ENCODE data around the gene CORO2A.
"Not testable (repeated sequence)": the region's sequence is repeated elsewhere in the genome, so short reads cannot be mapped to it uniquely, and the experiment has no call there.

Gene CORO2A

DNA sequence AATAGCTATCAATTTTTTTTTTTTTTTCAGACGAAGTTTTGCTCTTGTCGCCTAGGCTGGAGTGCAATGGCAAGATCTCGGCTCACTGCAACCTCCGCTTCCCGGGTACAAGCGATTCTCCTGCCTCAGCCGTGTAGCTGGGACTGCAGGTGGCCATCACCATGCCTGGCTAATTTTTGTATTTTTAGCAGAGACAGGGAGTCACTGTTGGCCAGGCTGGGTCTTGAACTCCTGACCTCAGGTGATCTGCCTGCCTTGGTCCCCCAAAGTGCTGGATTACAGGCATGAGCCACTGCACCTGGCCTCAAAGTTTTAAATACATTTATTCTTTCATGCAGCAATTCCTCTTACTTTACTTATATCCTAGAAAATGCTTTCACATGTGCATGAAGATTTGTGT, 91.0 kb downstream of the CORO2A start:
- DNase-seq = no peak

DNA sequence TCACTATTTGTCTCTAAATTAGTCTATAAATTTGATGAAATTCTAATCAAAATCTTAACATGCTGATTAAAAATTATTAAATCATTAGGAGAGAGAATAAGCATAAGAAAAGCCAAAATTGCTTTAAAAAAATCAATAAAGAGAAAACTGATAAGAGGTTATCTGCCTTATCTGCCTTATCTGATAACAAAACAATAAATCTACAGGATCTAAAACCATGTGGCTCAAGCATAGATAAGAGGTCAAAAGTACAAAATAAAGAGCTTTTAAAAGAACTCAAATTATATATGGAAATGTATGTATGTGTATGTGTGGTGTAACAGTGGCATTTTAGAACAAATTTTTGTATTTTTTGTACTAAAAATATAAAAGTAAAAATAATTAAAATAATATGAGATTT, 92.0 kb downstream of the CORO2A start:
- DNase-seq = no peak

DNA sequence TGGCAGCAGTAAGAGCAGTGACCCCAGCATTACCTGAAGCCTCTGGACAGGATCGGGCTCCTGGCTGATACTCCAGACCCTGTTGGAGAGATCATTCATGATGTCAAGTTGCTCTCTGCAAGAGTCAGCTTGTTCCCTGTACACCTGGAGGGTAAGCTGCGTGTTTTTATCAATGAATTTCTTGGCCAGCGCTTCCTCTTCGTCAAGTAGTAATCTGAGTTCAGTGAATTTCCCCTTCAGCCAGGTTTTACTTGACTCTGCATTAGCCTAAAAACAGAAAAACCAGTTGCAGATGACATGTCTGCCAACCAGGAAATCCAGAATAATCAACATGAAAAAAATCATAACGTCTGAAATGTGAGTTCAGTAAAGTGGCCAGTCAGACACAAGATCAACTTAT, 92.5 kb downstream of the CORO2A start:
- no peak for DNase-seq

DNA sequence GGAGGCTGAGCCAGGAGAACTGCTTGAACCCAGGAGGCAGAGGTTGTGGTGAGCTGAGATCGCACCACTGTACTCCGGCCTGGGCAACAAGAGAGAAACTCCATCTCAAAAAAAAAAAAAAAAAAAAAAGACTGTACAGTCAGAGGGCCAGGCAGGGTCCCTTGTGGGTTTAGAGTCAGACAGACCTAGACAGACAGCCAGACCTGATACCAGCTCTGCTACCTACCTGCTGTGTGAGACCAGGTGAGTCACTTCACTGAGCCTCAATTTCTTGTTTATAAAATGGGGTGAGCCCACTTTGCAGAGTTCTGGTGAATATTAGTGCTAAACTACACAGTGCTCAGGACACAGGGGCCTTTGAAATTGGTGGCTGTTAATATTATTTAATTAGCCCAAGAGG, 93.1 kb downstream of the CORO2A start:
- DNase-seq = no peak

DNA sequence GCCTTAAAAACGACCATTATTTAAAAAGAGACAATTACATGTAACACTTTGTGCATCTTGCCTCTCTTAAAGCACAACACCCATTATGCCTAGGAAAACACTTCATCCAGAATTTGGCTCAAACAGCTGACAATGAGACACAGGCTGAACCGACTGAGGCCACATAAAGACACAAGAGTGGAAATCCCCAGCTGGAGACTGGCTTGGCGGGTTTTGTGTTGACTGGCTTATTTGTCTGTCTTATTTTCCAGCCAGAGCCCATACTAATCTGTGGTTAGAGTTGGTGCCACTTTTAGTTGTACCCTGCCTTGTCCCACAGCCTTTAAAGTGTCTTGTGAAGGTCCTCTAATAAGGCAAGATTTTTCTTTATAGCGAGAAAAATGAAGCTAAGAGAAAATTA, 94.6 kb downstream of the CORO2A start:
- DNase-seq = no peak

DNA sequence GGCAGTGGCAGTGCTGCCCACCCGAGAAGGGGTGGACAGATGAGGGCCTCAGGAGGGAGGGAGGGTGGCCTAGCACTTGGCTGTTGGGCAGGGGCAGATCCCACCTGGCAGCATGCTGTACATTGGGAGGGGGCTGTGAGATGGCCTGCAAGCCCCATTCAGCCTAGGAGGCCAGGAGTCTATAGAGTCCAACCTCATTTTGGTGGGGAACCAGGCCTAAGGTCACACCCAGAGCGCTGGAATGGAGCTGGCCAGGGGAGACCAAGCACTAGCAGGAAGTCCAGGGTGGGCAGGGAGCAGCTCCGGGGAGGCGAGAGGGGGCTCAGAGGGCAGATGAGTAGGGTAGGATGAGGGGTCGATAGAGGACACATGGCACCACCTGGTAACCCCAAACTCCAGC, 96.3 kb downstream of the CORO2A start:
- no peak for DNase-seq

DNA sequence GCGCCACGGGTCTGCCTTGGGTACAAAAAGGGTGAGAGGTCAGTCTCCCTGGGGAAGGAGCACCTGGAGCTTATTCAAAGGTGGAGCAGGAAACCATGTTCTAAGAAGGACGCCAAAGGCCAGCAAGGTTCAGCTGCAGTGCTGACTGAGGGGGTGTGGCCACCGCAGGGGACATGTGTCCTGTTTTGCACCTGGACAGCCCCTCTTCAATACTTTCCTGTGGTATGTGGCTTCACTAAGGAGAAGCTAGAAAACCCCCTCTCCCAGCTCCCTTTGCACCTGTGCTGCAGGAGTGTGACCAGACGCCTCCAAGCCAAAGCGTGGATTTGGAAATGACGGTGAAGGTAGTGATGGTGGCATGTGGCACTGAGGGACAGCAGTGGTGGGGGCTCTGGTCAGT, 97.0 kb downstream of the CORO2A start:
- no peak for DNase-seq

DNA sequence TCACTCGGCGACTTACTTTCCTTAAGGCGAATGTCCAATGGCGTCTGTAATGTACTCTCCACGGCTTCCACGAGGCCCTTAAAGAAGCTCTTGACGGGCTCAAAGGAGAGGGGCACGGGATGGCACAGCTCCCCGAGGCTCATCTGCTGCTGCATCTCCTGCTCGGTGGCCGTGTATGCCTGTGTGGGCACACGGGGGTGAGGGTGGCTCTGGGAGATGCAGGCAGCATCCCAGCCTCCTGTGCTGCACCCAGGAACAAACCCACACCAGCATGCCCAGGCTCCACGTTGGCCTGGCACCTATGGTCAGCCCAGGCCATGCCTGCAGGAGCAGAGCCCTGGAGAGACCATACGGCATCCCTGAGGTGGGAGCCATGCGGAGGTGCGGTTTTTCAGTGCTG, 97.6 kb downstream of the CORO2A start:
- no peak for DNase-seq

DNA sequence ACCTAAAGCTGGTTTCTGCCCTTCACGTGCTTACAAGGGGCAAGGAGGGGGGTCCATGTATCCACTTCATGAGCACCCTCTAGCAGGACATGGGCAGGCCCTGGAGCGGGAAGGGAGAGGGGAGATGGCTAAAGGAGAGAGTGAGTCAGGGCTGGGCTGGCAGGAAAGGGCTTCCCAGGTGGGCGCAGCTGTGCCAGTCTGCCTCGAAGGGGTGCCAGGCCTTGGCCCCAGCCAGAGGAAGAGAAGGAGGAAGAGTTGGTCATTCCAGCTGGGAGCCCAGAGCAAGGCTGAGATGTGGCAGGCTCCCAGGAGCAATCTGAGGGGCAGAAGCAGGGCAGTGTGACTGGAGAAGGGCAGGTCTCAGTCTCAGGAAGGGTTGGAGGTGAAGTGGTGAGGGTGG, 98.1 kb downstream of the CORO2A start:
- no peak for DNase-seq

DNA sequence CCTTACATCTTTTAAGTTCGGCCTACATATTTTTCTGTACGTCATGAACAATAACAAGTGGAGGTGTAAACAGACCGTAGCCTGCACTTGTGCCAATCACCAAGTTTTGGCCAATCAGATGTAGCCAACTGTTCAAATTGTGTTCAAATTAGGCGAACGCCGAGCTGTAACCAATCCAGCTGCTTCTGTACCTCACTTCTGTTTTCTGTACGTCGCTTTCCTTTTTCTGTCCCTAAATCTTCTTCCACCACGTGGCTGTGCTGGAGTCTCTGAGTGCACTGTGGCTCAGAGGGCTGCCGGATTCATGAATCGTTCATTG, 99.9 kb downstream of the CORO2A start:
- no peak for DNase-seq

DNA sequence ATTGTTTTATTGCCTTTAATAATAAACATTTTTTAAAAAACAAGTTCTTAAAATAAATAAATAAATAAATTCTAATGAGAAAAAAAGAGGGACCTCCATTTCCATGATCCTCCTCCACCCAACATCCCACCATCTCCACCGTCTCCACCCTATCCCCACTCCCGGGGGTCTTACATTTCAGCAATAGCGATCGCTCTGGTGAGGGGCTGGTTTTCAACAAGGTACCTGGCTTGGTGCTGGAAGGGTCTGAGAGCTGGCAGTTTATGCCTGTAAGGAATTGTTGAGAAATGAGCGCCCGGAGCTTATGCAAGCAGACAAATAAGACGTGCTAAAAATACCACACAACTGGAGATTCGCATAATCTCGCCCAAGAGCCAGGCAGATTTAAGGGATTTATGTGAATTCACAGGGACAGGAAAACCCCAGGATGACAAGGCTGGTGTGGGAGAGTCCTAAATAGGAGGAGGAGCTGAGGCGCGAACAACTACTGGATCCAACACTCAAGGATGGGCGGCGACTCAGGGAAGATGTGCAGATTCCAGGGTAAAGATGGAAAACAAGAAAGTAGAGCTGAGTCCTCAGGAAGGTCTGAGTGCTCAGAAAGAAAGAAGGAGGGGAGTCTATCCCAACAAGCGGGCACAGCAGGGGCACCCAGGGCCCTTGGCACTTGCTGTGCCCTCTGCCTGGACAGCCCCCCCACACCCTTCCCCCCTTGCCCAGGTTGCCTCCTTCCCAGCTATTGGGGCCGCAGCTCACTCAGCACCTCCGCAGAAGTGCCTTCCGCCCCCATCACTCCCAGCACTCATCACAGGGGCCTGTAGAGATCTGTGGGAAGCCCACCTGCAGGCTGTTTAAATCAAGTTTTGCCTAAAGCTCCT, 100.5 kb downstream of the CORO2A start:
- no peak for DNase-seq

DNA sequence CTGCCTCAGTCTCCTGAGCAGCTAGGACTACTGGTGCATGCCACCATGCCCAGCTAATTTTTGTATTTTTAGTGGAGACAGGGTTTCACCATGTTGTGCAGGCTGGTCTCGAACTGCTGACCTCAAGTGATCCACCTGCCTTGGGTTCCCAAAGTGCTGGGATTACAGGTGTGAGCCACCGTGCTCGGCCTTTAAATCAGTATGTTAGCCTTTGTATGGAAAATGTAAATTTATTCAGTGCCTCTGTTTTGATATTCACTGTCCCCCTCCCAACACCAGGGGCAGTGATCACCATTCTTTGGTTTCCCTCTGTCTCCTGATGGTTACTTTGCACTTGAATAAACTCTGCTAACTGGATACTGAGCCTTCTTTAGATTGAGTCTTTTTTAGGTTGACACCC, 101.8 kb downstream of the CORO2A start:
- not testable (repeated sequence) for DNase-seq

DNA sequence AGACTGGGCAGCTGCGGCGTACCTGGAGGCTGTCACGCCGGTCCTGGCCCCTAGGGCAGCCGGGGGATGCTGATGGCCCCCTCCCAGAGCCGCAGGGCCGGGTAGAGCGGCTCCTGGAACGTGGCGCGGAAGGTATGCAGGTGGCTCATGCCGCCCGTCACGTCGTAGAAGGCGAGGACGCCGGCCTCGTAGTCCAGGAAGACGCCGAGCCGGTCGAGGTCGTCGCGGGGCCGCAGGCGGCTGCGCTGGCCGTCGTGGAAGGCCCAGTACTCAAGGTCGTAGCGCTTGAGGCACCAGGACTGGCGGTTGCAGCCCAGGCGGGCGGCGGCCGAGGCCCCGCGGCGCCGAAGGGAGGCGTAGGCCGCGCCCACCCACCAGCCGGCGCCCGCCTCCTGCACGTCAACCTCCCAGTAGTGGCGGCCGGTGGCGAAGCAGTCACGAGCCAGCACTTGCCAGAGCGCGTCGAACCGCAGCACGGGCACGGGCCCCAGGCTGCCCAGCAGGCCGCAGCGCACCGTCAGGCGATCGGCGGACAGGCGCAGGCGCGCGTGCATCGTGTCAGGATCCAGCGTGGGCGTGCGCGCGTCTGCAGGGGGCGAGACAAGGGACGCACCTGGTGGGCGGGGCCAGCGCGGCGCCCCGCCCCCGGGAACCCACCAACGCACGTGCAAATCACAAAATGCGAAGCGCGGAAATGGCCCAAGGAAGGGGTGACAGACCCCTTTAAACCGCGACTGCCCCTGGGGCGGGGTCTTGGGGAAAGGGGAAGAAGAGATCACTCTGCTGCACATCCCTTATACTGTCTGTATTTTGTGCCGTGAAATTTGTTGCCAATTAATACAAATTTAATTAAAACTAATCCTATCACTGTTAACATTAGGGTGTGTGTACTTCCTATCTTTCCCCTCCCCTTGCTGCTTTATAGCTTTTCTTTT, 104.8 kb downstream of the CORO2A start:
- DNase-seq = no peak

DNA sequence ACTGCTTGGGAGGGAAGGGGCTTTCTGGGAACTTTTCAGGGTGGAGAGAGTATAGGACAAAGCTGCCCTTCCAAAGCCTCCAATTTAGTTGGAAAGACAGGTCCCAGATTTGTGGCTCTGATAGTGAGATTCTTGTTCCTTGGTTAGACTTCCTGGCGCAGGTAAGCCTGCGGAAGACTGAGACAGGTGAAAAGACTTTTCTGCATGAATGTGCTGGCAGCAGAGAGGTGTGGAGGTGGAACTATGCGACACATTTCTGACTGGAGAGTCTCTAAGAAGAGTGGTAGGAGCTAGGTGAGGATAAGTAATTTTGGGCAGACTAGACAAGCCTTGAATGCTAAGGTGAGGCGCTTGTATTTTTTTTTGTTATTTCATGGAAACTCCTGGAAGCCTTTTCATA, 106.0 kb downstream of the CORO2A start:
- DNase-seq = no peak

DNA sequence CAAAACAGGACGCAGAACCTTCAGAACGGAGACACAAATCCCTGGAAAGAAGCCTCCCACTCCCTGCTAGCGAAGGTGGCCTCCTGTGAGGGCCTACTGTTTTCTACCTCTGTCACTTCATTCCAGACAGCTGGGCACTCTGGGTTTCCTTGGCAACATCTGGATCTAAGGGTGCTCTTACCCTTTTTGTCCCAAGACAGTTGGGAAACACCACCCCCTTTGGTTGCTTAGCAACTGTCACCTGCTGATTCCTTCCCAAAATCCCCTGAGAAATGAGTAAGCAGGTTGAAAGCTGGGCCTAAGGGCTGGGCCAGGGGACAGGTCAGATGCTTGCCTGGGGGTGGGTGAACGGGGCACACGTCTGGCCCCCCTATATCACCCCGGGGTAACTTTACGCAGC, 106.5 kb downstream of the CORO2A start:
- DNase-seq = no peak

DNA sequence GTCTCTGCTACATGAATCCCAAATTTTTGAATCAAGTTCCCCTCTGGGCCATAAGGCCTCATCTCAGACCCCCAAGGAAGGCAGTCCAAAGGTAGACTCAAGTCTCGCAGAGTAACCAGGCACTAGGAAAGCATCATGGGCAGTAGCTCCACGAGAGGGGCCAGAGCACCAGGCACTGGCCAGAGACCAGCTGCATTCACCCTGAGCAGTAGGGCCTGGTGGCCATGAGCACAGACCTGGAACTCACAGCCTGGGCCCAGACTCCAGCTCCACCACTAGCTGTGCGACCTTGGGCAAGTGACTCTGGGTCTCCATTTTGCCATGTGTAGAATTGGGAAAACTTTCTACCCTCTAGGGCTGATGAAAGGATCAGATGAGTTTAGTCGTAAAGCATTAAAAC, 107.4 kb downstream of the CORO2A start:
- no peak for DNase-seq

DNA sequence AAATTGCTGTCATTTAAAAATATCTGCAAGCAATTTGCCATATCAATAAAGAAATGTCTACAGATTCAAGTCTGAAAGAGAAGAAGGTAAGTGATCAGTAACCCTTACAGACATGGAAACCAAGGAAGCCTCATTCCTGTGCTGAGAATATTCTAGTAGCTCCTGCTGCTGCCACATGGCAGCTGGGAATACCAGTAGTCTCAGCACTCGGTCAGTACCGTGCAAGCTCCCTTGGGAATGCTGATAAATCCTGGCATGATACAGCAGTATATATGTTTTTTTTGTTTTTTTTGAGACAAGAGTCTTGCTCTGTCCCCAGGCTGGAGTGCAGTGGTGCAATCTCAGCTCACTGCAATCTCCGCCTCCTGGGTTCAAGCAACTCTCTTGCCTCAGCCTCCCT, 108.0 kb downstream of the CORO2A start:
- DNase-seq = no peak

DNA sequence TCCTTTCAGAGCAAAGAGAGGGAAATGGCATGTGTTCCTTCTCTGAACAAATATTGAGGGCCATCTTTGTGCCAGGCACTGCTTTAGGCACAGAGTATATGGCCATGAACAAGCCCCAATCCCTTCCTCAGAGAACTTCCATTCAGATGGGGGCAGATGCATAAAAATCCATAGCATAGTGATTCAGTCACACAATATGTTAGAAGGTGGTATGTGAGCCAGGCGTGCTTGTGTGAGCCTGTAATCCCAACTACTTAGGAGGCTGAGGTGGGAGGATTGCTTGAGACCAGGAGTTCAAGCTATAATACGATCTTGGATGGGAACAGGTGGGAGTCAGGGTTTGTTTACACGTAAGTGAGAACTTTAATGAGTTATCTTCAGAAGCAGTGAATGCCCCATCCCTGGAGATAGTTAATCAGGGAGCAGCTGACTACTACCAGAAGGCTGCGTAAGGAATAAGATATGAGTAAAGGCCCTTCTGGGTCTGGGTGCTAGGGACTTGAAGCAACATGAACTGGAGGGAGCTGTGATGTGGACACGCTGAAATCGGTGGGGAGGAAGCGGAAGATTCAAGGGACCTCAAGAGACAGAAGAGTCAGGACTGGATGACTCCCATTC, 108.8 kb downstream of the CORO2A start:
- no peak for DNase-seq

DNA sequence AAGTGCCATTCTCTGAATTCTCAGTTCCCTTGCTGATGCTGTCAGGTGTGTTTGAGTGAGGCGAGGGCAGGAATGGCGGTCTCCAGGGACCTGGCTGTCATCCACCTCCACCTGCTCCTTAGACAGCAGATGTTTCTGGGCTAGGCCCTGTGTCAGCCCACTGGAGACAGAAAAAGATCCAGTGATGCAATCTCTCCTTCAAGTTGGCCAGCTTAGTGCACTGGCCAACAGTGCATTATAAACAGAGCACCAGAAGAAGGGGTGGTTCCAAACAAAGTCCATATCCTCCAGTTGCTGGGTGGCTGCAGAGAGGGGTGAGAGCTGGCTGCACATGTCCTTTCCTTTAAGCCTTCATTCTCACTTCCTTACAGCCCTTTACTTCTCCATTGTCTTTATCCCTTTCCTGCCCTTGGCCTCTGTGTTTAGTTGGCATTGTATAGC, 109.4 kb downstream of the CORO2A start:
- DNase-seq = no peak

DNA sequence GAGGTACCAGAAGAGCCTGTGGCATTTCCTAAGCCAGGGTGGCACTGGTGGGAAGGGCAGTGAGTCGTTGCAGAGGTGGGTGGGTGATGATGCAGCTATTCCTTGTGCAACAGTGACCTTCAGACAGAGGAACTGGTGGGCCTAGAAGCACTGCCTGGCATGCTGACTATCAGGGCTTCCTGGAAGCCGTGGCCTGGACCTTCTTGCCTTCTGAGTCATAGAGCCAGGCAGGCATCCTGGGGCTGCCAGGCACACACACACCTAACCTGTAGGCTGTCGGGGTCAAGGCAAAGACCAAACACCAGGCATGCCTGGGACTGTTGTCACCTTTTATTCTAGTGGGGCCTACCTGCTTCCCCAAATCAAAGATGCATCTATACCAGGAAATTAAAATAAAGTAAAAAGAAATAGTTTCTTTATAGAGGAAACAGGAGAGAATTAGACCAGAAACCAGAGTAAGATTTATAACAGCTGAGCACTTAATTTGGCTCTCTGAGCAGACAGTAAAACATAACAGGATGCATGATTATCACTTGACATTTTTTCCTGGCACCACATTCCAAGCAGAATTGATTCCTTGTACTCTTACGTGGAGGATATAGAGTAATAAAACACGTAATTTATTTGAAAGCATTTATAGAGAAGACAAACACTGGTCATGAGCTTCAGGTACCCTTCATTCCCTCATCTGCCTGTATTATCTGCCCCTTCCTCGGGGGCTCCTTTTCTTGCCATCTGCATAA, 110.8 kb downstream of the CORO2A start:
- DNase-seq = no peak

DNA sequence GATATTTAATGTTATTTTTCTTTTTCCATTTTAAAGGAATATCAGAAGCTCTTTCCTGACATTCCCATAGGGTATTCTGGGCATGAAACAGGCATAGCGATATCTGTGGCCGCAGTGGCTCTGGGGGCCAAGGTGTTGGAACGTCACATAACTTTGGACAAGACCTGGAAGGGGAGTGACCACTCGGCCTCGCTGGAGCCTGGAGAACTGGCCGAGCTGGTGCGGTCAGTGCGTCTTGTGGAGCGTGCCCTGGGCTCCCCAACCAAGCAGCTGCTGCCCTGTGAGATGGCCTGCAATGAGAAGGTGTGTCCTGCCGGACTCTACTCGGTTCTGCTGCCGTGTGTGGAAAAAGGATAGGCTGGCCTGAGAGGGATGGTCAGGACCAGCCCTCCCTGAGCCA, 111.7 kb downstream of the CORO2A start:
- DNase-seq = no peak

DNA sequence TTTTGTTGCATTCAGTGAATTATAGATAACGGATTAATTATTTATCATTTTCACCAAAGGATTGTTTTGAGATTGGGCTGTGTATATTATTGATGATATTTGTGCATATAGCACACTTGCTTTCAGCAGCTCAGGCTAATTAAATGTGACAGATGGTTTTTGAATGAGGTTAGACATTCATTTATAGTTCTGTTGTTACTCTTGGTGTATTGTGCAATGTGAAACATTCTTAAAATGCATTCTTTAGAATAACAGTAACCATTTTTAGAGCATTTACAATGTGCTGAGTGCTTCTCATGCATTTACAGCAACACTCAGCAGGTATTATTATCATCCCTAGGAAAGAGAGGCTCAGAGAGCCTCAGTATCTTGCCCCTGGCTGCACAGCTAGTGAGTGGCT, 112.1 kb downstream of the CORO2A start:
- DNase-seq = no peak

DNA sequence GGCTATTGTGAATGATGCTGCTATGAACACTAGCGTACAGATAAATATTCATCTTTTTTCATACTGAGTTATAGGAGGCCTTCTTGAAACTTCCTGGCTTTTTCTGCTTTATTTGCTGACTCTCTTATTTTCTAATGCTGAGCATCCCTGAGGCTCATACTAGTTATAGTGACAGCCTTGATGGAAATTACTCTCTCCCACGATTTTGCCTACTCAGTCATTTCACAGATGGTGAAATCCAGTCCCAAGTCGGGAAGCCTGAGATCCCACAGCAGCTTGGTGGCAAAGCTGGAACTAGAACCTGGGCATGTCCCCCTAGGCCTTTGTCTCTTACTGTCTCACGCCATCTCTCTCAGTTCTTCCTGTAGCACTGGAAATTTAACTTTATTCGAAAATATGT, 113.5 kb downstream of the CORO2A start:
- no peak for DNase-seq
